ENCODE results near the gene SREBF2. TPM values are rescaled to one million over a fixed set of nuclear protein-coding genes. Genes with fewer than 3 reads are reported as not detected.

The SREBF2 gene
- total and polyA plus RNA-seq, 2 donors (not counting 3 experiments of a cell fraction or from before 2014, with no cell fraction given): 101 to 136 TPM

GRCh38 chr22:41925783-41926460 lies 93.0 kb downstream of the SREBF2 start:
- no peaks in the 10 kb centered on the region for H3K79me2 ChIP-seq (ENCODE audit: control insufficient read depth, insufficient read depth, low read length)
- peaks cover 4% of the 10 kb centered on the region for H3K4me1 ChIP-seq (ENCODE audit: control insufficient read depth, extremely low read depth, insufficient read depth, low read length)
- intact Hi-C loops (cut with micrococcal nuclease): loop anchor here (2.0 kb wide), 1 partner anchor 15 kb away; no protein-coding TSS in a partner anchor
- peaks cover 9 to 14% of the 10 kb centered on the region in 2 experiments for H3K27me3 ChIP-seq (ENCODE audit: control insufficient read depth in 2 of 2, insufficient read depth in 2 of 2, low read length in 2 of 2)
- no peak for FAIRE-seq
- peak overlapping the region; percentile 46 for H2AFZ ChIP-seq (ENCODE audit: low read depth, low read length)
- no peak overlapping the region for H3K27ac ChIP-seq (ENCODE audit: insufficient read depth, low read depth, low read length)
- no peaks in the 10 kb centered on the region for H3K9me1 ChIP-seq (replicated peaks; ENCODE audit: control insufficient read depth, extremely low read depth, insufficient read depth, low read length)
- no TSS peak for BruUV-seq (replicated peaks)
- dilution Hi-C loops (cut with MboI; ENCODE audit: extremely low pct_ligation_motif_present, low sequenced_read_pairs): no loop called here
- no peaks in the 10 kb centered on the region for H4K20me1 ChIP-seq (replicated peaks; ENCODE audit: control insufficient read depth, extremely low read depth, insufficient read depth, low read length)
- DNase-seq (ENCODE audit: low read depth, low spot score): peak; percentile 49
- ChIA-PET POLR2A (no interaction called here), CTCF (interaction anchor here (0.6 to 5.6 kb wide), 33 partner anchors 8 to 518 kb away, joined by 3 to 62 read pairs (median 5); partner anchors contain the start of genes CCDC134, CENPM, SHISA8 and SREBF2)
- H3K9me3 ChIP-seq (replicated peaks; ENCODE audit: control insufficient read depth, insufficient read depth, low read length): no peaks in the 10 kb centered on the region
- H3K4me2 ChIP-seq (ENCODE audit: insufficient read depth, low read length): no peak overlapping the region
- TF ChIP-seq JUN (IDR thresholded peaks at IDR 0.05; ENCODE audit: borderline replicate concordance, insufficient read depth, insufficient read length, low read depth) (no peak), FOS (IDR thresholded peaks at IDR 0.05; ENCODE audit: borderline replicate concordance, insufficient read depth, low read length) (no peak), CTCF (IDR thresholded peaks at IDR 0.05; ENCODE audit: extremely low read depth in 1 of 2, insufficient read depth in 1 of 2, low read depth in 1 of 2, low read length in 2 of 2) (peak; percentile 74 to 78), EZH2 (IDR thresholded peaks at IDR 0.05; ENCODE audit: borderline replicate concordance, low read depth, low read length, severe bottlenecking) (peak; percentile 85), MYC (IDR thresholded peaks at IDR 0.05; ENCODE audit: low read depth, low read length) (no peak), MAX (IDR thresholded peaks at IDR 0.05; ENCODE audit: insufficient read depth, insufficient read length) (no peak), POLR2A (IDR thresholded peaks at IDR 0.05; ENCODE audit: low read depth, low read length) (no peak), POLR2AphosphoS5 (IDR thresholded peaks at IDR 0.05; ENCODE audit: insufficient read depth, low read depth, low read length) (no peak)
- no peak overlapping the region for H3K9ac ChIP-seq (replicated peaks; ENCODE audit: extremely low read depth, insufficient read depth, low read length)
- H3K4me3 ChIP-seq (replicated peaks in 1 of 3; ENCODE audit: insufficient read depth in 1 of 3, low read depth in 1 of 3, low read length in 3 of 3): peak overlapping the region in 1 of 3 experiments; percentile 19
- H3K36me3 ChIP-seq (ENCODE audit: control insufficient read depth in 2 of 2, extremely low read depth in 1 of 2, insufficient read depth in 2 of 2, low read length in 2 of 2): no peaks in the 10 kb centered on the region

Data from endothelial cell of umbilical vein (primary cell).